Esophagus muscularis mucosa (tissue), 3 donors: ENCODE measurements around the gene CLEC4G.

Experiments
- CTCF ChIP-seq, 3 experiments: fragments of 200-600 bp in 2 of 3; fragments of 450-650 bp in 1 of 3; sonication (generic) in 2 of 3; IDR thresholded peaks; one replicate each; pipeline ENCODE4 v1.5.1; 2017 to 2019; ENCODE audit warnings: antibody characterized with exemption in 3 of 3, mild to moderate bottlenecking in 2 of 3, moderate library complexity in 1 of 3
- POLR2AphosphoS5 ChIP-seq, 2 donors: sonication (generic); formaldehyde crosslinking; IDR thresholded peaks; one replicate each; pipeline ENCODE4 v1.6.1; 2017; ENCODE audit warnings: antibody characterized with exemption in 2 of 2

GRCh38 chr19:7697721-7698287 is 34.1 kb downstream of the CLEC4G start:
- TF ChIP-seq POLR2AphosphoS5 (IDR thresholded peaks at IDR 0.05) = no peak
- TF ChIP-seq CTCF (IDR thresholded peaks at IDR 0.05) = no peak
